ENCODE results near the gene ATL3.
A peak's percentile ranks its signal among the peaks of the same experiment; 100 is the strongest.

DNA sequence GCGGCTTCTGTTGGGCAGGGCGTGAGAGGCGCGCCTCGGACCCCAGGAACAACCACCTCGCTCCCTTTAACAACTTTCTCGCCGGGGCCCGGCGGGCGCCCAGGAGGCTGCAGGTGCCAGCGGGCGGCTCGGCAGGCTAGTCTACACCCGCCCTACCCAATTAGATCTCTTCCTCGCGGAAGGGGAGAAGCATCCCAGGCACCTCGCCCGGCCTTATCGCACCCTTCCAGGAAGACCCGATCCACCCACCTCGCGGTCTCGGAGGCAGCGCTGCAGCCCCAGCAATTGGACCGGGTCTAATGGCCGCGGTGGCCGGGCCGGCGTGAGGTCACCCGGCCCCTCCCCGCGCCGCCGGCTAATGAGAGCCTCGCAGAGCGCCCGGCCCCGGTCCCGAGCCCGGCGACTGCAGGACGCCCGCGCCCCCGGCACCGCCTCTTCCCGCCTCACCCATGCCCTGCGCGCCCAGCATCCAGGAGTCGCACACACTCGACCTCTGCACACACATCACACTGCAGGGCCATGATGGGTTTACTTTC, 57.0 kb downstream of the ATL3 start, which contains the start of gene PLAAT3:
- TF ChIP-seq, protein P1, sequence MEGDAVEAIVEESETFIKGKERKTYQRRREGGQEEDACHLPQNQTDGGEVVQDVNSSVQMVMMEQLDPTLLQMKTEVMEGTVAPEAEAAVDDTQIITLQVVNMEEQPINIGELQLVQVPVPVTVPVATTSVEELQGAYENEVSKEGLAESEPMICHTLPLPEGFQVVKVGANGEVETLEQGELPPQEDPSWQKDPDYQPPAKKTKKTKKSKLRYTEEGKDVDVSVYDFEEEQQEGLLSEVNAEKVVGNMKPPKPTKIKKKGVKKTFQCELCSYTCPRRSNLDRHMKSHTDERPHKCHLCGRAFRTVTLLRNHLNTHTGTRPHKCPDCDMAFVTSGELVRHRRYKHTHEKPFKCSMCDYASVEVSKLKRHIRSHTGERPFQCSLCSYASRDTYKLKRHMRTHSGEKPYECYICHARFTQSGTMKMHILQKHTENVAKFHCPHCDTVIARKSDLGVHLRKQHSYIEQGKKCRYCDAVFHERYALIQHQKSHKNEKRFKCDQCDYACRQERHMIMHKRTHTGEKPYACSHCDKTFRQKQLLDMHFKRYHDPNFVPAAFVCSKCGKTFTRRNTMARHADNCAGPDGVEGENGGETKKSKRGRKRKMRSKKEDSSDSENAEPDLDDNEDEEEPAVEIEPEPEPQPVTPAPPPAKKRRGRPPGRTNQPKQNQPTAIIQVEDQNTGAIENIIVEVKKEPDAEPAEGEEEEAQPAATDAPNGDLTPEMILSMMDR (IDR thresholded peaks at IDR 0.05; ENCODE audit: low read depth, low read length): peak; percentile 11; the same call in 1 of the 2 replicates
- no peak for TF ChIP-seq EZH2phosphoT487 (IDR thresholded peaks at IDR 0.05; ENCODE audit: low read depth)

Measured in OCI-LY3 (cell line).